ENCODE measurements around the gene TNFRSF18.

Gene TNFRSF18

DNA sequence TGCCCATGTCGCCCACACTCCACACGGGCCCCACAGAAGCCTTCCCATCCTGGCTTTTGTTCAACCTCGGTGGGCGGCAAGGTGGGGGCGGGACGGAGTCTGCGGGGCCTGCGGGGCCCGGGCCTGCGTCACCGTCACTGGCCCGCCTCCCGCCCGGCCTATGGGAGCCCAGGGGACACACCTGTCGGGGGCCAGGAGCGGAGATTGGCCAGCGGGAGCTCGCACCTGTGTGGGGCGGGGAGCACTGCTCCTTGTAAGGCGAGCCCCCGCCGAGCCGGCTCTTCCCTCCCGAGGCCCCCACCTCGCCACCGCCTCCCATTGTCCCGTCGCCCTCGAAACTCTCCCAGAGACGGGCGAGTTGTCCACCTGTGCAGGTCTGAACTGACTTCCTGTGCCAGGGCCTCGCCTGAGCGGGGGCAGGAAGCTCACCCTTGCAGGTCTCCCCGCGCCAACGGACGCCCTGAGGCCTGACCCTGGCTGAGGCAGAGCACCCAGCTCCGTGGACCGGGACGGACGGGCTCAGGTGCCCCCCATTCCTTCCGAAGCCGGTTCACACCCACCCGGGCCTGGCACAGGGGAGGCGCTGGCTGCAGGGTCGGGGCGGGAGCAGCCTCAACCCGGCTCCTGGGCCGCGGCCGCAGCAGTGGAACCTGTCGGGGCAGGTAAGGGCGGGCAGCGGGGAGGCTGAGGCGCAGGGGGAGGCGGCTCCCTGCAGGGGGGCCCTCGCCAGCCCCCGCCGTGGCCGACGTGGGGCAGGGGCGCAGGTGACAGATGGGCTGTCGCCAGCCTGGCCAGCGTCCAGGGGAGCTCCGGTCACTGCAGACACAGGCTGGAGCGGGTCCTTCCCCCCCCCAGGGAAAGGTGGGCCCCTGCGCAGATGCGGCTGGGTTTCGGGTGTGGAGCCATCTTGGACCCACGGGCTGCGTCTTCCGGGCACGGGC, 43.5 kb downstream of the TNFRSF18 start:
- DNase-seq = no peak

DNA sequence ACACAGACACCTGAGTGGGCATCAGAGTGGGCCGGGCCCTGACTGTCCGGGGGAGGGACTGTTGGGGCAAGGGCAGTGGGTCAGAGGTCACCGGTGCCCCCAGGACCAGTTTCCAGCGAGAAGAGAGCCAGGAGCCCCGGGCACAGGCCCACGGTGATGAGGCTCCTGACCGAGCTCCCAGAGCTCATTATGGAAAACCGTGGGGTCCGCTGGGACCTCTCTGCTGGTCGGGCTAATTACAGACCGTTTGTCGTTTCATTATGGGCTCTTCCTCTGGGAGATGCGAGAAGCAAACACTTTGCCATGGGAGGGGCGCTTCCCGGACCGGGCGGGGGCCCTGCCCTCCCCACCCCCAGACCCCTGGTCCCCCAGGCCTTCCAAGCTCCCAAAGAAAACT, 44.7 kb downstream of the TNFRSF18 start:
- no peak for DNase-seq

DNA sequence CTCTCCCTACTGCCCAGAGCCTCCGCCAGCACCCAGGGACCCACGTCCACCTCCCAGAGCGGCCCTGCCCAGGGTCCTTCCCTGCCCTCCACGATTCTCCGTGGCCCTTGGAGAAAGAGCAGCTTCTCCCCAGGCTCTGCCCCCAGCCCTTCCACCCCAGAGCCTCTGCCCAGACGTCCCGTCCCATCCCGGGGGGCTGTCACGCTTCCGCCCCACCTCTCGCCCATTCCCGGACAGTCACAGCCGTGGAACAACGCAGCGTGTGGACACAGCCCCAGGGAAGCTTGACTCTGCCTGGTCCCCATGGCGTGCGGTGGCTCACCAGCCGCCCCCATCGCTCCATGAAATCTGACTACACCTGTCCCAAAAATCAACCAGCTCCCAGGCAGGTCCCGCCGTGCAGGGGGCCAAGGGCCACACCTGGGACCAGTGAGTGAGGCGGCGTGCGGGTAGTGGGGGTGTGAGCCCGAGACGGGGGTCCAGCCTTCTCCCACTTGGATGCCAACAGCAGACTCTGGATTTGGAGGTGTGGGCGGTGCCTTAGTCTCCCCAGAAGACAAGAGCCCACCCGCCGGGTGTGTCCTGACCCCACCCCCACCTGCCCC, 45.2 kb downstream of the TNFRSF18 start:
- DNase-seq = no peak

DNA sequence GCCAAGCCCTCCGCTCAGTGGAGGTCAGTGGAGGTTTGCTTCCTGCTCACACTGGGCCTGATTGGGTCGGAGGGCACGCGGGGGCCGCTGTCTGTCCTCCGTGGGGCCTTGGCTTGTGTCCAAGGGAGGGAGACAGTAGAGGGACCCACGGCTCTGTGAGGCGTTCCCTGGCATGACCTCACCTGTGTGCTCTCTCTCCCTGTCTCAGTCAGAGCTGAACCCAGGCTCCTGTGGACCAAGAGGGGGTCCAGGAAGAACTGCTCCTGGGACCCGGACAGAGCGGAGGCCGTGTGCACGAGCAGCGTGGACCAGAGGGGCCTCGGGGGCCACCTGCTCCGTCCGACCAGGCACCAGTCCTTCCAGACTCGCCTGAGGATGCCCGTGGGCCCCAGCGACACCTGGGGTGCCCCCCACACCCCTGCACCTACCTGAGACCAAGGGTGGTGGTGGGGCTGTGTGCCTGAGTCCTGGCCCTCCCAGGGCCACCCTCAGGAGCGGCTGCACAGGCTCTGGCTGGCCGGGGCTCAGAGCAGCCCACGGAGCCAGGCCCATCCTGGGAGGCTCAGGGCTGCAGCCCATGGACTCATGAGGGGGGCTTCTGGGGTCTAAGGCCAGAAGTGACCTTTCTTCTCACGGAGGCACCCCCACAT, 46.0 kb downstream of the TNFRSF18 start:
- DNase-seq = no peak

DNA sequence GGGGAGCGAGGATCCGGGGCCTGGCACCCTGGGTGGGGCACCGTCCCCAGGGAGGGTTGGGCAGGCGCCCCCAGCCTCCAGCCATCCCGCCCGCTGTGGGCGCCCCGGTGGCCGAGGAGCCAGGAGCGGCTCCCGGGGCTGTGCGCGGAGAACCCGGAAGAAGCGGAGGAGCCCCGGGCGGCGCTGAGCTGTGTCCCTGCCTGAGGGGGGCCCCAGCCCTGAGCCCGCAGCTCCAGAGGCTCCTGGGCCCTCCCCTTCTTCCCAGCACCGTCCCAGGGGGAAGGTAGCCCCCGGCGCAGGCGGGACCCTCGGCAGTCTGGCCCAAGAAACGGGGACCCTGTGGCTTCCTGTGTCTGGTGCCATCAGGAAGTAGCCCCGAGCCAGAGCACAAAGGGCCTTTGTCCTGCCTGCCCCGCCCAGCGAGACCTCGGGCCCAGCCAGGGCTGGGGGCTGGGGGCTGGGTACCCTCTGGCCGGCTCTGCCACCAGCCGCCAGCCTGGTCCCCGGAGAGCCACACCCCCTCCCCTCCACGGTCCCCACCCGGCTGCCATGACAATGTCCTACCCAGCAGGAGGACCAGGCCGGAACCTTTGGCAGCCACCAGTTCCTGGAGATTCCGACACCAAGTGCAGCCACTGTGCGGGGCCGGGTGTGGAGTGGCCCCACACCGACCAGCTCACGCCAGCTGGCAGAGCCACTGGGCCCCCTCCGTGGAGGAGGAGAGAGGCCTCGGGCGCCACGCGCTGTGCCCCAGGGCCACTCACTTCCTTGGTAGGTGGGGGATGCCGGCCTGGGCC, 48.3 kb downstream of the TNFRSF18 start:
- peak; percentile 71 for DNase-seq

DNA sequence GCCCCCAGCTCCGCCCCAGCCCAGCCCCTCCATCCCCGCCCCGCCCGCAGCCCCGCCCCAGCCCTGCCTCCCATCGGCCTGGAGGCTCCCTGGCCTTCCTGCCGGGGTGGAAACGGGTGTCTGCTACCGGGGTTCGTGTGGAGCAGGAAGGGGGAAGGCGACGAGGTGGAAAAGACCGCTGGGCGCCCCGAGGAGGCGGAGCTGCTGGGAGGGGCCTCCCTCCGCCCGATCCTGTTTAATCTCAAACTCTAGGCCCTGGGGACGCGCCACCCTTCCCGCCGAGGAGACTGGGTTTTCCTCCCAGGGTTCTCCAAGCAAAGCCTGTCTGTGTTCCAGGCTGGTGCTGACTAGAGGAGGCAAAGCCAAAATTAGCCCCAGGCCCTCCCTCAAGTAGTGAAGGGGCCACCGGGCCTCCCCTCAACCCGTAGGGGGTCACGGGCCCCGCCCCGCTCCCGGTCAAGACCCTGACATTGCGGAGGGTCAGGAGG, 48.9 kb downstream of the TNFRSF18 start:
- peak; percentile 85 for DNase-seq

DNA sequence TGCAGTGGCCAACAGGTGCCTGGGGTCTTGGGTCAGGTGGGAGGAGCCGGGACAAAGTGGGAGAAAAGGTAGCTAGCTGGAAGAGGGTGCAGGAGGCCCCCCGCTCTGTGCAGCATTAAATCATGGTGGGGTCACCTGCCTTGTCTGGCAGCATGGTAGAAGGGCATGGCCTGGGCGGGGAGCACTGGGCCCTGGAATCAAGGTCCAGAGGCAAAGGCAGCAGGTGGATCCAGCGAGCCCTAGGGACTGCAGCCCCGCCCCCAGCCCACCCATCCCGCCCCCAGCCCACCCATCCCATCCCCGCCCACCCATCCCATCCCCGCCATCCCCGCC, 49.4 kb downstream of the TNFRSF18 start:
- no peak for DNase-seq

DNA sequence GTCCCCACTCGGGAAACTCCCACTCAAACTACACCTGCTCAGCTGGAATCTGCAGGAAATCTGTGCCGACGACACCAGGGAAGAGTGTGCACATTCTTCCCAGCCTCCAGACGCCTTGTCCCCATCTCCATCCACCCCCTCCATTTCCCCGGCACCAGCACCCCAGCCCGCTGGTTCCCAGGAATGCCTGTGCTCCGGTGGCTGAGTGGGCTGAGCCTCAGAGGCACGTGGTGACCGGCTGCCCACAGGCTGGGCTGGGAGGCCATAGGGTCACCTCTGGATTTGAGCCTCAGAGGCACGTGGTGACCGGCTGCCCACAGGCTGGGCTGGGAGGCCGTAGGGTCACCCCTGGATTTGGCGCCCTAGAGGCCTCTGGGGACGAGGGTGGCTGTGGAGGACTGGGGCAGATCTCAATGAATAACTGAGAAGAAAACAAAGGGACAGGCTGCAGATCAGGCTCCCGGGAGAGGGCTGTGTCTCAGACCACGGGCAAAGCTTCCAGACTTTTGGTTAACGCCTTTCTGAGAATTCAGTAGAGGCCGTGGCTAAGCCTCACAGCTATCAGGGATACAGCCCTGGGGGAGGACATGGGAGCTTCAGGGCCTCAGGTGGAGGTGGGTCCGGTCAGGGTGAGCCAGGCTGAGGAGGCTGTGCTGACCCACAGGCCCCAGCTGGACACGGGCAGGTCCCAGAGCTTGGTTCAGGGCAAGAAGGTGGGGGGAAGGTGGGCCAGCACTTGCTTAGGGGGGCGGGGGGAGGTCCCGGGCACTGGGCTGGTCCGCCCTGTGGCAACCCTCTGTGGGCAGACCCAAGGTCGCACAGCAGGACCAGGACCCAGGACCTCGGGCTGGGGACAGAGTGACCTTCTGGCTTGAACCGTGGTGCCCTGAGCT, 50.0 kb downstream of the TNFRSF18 start:
- DNase-seq = no peak

DNA sequence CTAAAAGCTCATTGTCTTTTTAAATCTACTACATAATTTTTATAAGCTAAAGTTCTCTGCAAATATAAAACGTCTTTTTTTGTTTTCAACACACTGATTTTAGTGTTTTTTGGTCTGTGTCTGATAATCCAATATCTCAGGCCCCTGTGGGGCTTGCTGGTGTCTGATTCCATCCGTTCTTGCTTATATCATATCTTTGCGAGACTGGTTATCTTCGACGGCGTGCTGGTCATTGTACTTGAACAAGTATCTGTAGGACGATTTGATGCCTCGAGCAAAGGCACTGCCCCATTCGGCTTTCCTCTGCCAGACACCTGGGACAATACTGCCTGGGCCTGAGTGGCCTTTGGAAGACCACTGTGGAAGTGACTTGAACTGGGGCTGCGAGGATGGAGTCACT, 51.1 kb downstream of the TNFRSF18 start:
- DNase-seq = no peak

DNA sequence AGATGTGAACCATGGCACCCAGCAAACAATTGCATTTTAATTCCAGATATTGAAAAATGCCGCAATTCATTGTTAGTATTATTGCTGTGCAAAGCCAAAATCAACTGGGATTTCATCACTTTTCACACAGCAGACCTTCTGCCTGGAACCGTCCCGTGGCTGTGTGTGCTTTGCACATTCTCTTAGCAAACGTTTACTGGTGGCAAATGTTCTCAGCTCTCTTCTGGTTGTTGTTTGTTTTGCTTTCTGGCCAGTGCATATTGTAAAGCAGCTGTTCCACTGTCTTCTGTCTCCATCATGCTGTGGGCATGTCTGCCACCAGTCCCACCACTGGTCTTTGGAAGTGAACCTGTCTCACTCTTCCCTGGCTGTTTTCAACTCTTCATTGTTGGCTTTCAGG, 52.5 kb downstream of the TNFRSF18 start:
- DNase-seq = no peak
